Mucosa of rectum (tissue), 2 donors: ENCODE results near the gene PCSK1N.

Source experiments
- H3K27ac ChIP-seq, 2 donors: one replicate each; pipeline ENCODE4 v1.7.0; 2013; ENCODE audit warnings: inconsistent platforms in 2 of 2, low read depth in 2 of 2, low read length in 2 of 2
- H3K27me3 ChIP-seq, 2 donors: one replicate each; pipeline ENCODE4 v1.7.0; 2013; ENCODE audit warnings: low read length in 2 of 2; ENCODE audit not compliant: control insufficient read depth in 2 of 2, insufficient read depth in 2 of 2
- H3K36me3 ChIP-seq, 2 donors: one replicate each; pipeline ENCODE4 v1.7.0; 2013; ENCODE audit warnings: low read length in 2 of 2; ENCODE audit not compliant: control insufficient read depth in 2 of 2, insufficient read depth in 2 of 2
- H3K4me1 ChIP-seq, 2 donors: one replicate each; pipeline ENCODE4 v1.7.0; 2013; ENCODE audit warnings: low read length in 2 of 2, mild to moderate bottlenecking in 1 of 2; ENCODE audit not compliant: control insufficient read depth in 2 of 2, insufficient read depth in 2 of 2
- H3K4me3 ChIP-seq, 2 donors: one replicate each; pipeline ENCODE4 v1.7.0; 2013; ENCODE audit warnings: low read length in 2 of 2
- H3K9ac ChIP-seq, 2 donors: one replicate each; pipeline ENCODE4 v1.7.0; 2013; ENCODE audit warnings: low read length in 2 of 2, low read depth in 1 of 2, mild to moderate bottlenecking in 1 of 2
- H3K9me3 ChIP-seq, 2 donors: one replicate each; pipeline ENCODE4 v1.7.0; 2013; ENCODE audit warnings: low read length in 2 of 2; ENCODE audit not compliant: control insufficient read depth in 2 of 2
- donor health status: healthy.
- donor health status: Normal muscosa, but diverticular disease.

PCSK1N gene

GRCh38 chrX:48782795-48783194, 52.6 kb downstream of the PCSK1N start:
- H3K27me3 ChIP-seq, result peaks cover 0 to 8% of the 10 kb centered on the region in 2 donors
- no peak overlapping the region for H3K9ac ChIP-seq
- H3K4me3 ChIP-seq, result no peak overlapping the region
- H3K4me1 ChIP-seq, result no peaks in the 10 kb centered on the region
- H3K9me3 ChIP-seq, result no peaks in the 10 kb centered on the region
- H3K27ac ChIP-seq, result no peak overlapping the region
- no peaks in the 10 kb centered on the region for H3K36me3 ChIP-seq

- no peak overlapping the region for H3K9ac ChIP-seq
- H3K27ac ChIP-seq, result no peak overlapping the region
- H3K4me1 ChIP-seq, result no peaks in the 10 kb centered on the region
- H3K36me3 ChIP-seq, result no peaks in the 10 kb centered on the region
- H3K9me3 ChIP-seq, result no peaks in the 10 kb centered on the region
- peaks cover 3 to 8% of the 10 kb centered on the region in 2 donors for H3K27me3 ChIP-seq
- H3K4me3 ChIP-seq, result no peak overlapping the region
Observed at GRCh38 chrX:48782216-48782615, 53.2 kb downstream of the PCSK1N start.

- H3K27ac ChIP-seq, result no peak overlapping the region
- no peaks in the 10 kb centered on the region for H3K4me1 ChIP-seq
- H3K4me3 ChIP-seq, result no peak overlapping the region
- H3K27me3 ChIP-seq, result peaks cover 4% of the 10 kb centered on the region in 2 donors
- no peaks in the 10 kb centered on the region for H3K36me3 ChIP-seq
- H3K9ac ChIP-seq, result no peak overlapping the region
- no peaks in the 10 kb centered on the region for H3K9me3 ChIP-seq
Observed at GRCh38 chrX:48781705-48782104, 53.7 kb downstream of the PCSK1N start.
